B cell (primary cell): ENCODE data around the gene TMEM109. TPM values are rescaled to one million over a fixed set of nuclear protein-coding genes. Genes with fewer than 3 reads are reported as not detected.

Experiments
- ATAC-seq: fragments of 200-7000 bp; cut with Tn5 transposase; one replicate; pipeline ENCODE4 v1.10.0; 2021; ENCODE audit warnings: low read depth, mild to moderate bottlenecking, moderate number of reproducible peaks, moderate library complexity
- CTCF ChIA-PET: fragments of 350-600 bp; sonication (Branson Sonifier 250); formaldehyde crosslinking; loops from one replicate; lab custom pipeline; 2021; ENCODE audit warnings: antibody characterized with exemption, inconsistent platforms; lab: Charles Lee
- POLR2A ChIA-PET: fragments of 350-600 bp; sonication (Branson Sonifier 250); formaldehyde crosslinking; loops from one replicate; lab custom pipeline; 2021; ENCODE audit warnings: antibody characterized with exemption; lab: Charles Lee
- DNase-seq: peaks from one replicate; pipeline ENCODE4 v3.0.0; 2013
- H2AFZ ChIP-seq: 2 replicates; pipeline ENCODE4 v1.6.1; 2012; ENCODE audit warnings: mild to moderate bottlenecking, low read depth, low read length; ENCODE audit not compliant: insufficient read depth, poor library complexity, severe bottlenecking
- H3K27ac ChIP-seq, 2 donors: 1 replicate in 1 of 2; 2 replicates in 1 of 2; pipeline ENCODE4 v1.5.1; 2012 to 2013; ENCODE audit warnings: low read length in 2 of 2, mild to moderate bottlenecking in 2 of 2, moderate library complexity in 1 of 2
- H3K27me3 ChIP-seq, 4 experiments: fragments of 200-600 bp in 1 of 4; sonication (generic) in 1 of 4; replicated peaks in 1 of 4; 1 replicate in 2 of 4; 2 replicates in 2 of 4; pipeline versions ENCODE4 v1.6.1 to v1.7.0; 2013 to 2016; ENCODE audit warnings: low read length in 3 of 4, mild to moderate bottlenecking in 2 of 4, mixed read lengths in 1 of 4, moderate library complexity in 1 of 4; ENCODE audit not compliant: insufficient read depth in 4 of 4, control insufficient read depth in 3 of 4; ENCODE audit errors: control extremely low read depth in 1 of 4
- H3K36me3 ChIP-seq, 2 experiments: replicated peaks in 1 of 2; 1 replicate in 1 of 2; 2 replicates in 1 of 2; pipeline versions ENCODE4 v1.6.1 to v1.7.1; 2013; ENCODE audit warnings: low read length in 1 of 2; ENCODE audit not compliant: insufficient read depth in 2 of 2, control insufficient read depth in 1 of 2; ENCODE audit errors: control extremely low read depth in 1 of 2, extremely low read depth in 1 of 2
- H3K4me1 ChIP-seq, 2 donors: fragments of 200-600 bp in 1 of 2; sonication (generic) in 1 of 2; 1 replicate in 1 of 2; 2 replicates in 1 of 2; pipeline versions ENCODE4 v1.5.1 to v1.6.1; 2013 to 2017; ENCODE audit warnings: low read length in 2 of 2; ENCODE audit not compliant: control insufficient read depth in 2 of 2, insufficient read depth in 2 of 2
- H3K4me2 ChIP-seq: replicated peaks from 2 replicates; pipeline ENCODE3; 2012; ENCODE audit warnings: mild to moderate bottlenecking, low read depth, low read length; ENCODE audit not compliant: poor library complexity, severe bottlenecking
- H3K4me3 ChIP-seq, 5 experiments: fragments of 200-600 bp in 1 of 5; sonication (generic) in 1 of 5; 1 replicate in 3 of 5; 2 replicates in 2 of 5; pipeline versions ENCODE4 v1.5.1 to v1.7.0; 2011 to 2016; ENCODE audit warnings: low read length in 4 of 5, mild to moderate bottlenecking in 4 of 5, low read depth in 2 of 5, control low read depth in 1 of 5, moderate library complexity in 1 of 5; ENCODE audit not compliant: insufficient read depth in 1 of 5; ENCODE audit errors: control extremely low read depth in 1 of 5, extremely low read depth in 1 of 5
- H3K79me2 ChIP-seq: fragments of 200-600 bp; sonication (generic); one replicate; pipeline ENCODE4 v1.6.0; 2016; ENCODE audit warnings: low read length; ENCODE audit not compliant: control insufficient read depth, insufficient read depth
- H3K9ac ChIP-seq: fragments of 200-600 bp; sonication (generic); 2 replicates; pipeline ENCODE4 v1.6.1; 2017; ENCODE audit warnings: mild to moderate bottlenecking, low read length, moderate library complexity
- H3K9me3 ChIP-seq, 3 donors: one replicate each; pipeline versions ENCODE4 v1.6.1 to v1.7.1; 2013; ENCODE audit warnings: low read length in 2 of 3; ENCODE audit not compliant: control insufficient read depth in 2 of 3, insufficient read depth in 1 of 3; ENCODE audit errors: control extremely low read depth in 1 of 3
- H4K20me1 ChIP-seq: 2 replicates; pipeline ENCODE4 v1.6.0; 2012; ENCODE audit warnings: mild to moderate bottlenecking, low read length; ENCODE audit not compliant: insufficient read depth, control insufficient read depth, poor library complexity, severe bottlenecking
- H3K27ac Mint-ChIP-seq: one replicate; pipeline ENCODE4 v1.8.0; 2021; ENCODE audit warnings: mixed read lengths
- H3K27me3 Mint-ChIP-seq: one replicate; pipeline ENCODE4 v1.8.0; 2021; ENCODE audit warnings: mixed read lengths
- H3K4me1 Mint-ChIP-seq: one replicate; pipeline ENCODE4 v1.8.0; 2021; ENCODE audit warnings: mixed read lengths
- H3K4me3 Mint-ChIP-seq: one replicate; pipeline ENCODE4 v1.8.0; 2021; ENCODE audit warnings: mixed read lengths
- H3K9me3 Mint-ChIP-seq: one replicate; pipeline ENCODE4 v1.8.0; 2022; ENCODE audit warnings: mixed read lengths; ENCODE audit not compliant: insufficient read depth
- EZH2 ChIP-seq: IDR thresholded peaks from 2 replicates; pipeline ENCODE4 v1.6.1; 2012; ENCODE audit warnings: borderline replicate concordance, low read depth, mild to moderate bottlenecking, moderate library complexity, low read length; ENCODE audit not compliant: insufficient read depth, poor library complexity, severe bottlenecking
- whole genome bisulfite sequencing: methylation state at CpG from one replicate; pipeline ENCODE4 v1.1.5; 2013; ENCODE audit warnings: missing lambda C conversion rate; ENCODE audit not compliant: insufficient coverage; 5-methylcytosine and 5-hydroxymethylcytosine counted together
- intact Hi-C: fragments of 100-400 bp; cut with micrococcal nuclease; formaldehyde crosslinking; loops from one replicate; pipeline ENCODE4 v1.10.0; 2022
- polyA plus RNA-seq: library from polyadenylated mRNA; depleted of rRNA; stranded (reverse); fragments of >200 nt; gene quantifications from 2 replicates; pipeline ENCODE4 v1.2.3, GENCODE V29; 2012
- total RNA-seq, 2 donors: library from RNA; stranded (reverse); fragments of 120-200 nt in 1 of 2; gene quantifications; 1 replicate in 1 of 2; 2 replicates in 1 of 2; pipeline versions ENCODE4 v1.2.3 to v1.2.4, GENCODE V29; 2013 to 2022
- TF ChIP-seq, protein P1 (sequence below): fragments of 200-600 bp; IDR thresholded peaks from one replicate; pipeline ENCODE4 v1.8.0; 2022; ENCODE audit warnings: antibody characterized with exemption, mild to moderate bottlenecking

The TMEM109 gene
- total and polyA plus RNA-seq, 2 donors (not counting 1 experiment from before 2014, with no cell fraction given), result 32.0 to 99.4 TPM

DNA sequence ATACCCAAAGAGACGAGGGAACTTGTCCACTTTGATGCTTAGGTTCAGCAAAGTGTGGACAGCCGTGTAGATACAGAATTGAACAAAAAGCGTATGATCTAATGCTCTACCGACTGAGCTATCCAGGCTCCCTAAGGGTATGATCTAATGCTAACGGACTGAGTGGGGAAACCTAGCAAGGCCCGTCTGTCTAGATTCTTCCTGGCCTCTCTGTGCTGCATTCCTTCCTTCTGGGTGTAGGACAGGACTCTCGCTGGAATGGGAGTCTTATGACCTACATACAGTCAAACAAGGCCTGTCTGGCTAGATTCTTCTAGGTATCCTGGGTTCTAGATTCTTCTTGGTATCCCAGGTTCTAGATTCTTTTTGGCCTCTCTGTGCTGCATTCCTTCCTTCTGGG is 46.4 kb downstream of the TMEM109 start:
- peaks cover 4% of the 10 kb centered on the region for H3K4me1 Mint-ChIP-seq
- Histone ChIP-seq H3K9me3 (no peaks in the 10 kb centered on the region), H3K4me1 (peaks cover 0 to 7% of the 10 kb centered on the region in 2 donors), H3K4me3 (no peak overlapping the region), H3K4me2 (no peak overlapping the region), H3K27ac (no peak overlapping the region), H3K9ac (no peak overlapping the region), H3K79me2 (no peaks in the 10 kb centered on the region), H2AFZ (no peak overlapping the region), H3K36me3 (no peaks in the 10 kb centered on the region), H3K27me3 (no peaks in the 10 kb centered on the region), H4K20me1 (no peaks in the 10 kb centered on the region)
- no peaks in the 10 kb centered on the region for H3K9me3 Mint-ChIP-seq
- ATAC-seq (no peak), DNase-seq (no peak)
- POLR2A ChIA-PET, result no interaction called here
- H3K4me3 Mint-ChIP-seq, result no peak overlapping the region
- no peak overlapping the region for H3K27ac Mint-ChIP-seq
- CTCF ChIA-PET, result interaction anchor here (2.8 kb wide), 1 partner anchor 10 kb away, joined by 12 read pairs; no protein-coding TSS in a partner anchor
- intact Hi-C loops, result no loop called here
- WGBS, result 98% methylated on average over 7 of the region's 7 CpGs
- peaks cover 5% of the 10 kb centered on the region for H3K27me3 Mint-ChIP-seq
- no peak for TF ChIP-seq EZH2
- TF ChIP-seq, protein P1, sequence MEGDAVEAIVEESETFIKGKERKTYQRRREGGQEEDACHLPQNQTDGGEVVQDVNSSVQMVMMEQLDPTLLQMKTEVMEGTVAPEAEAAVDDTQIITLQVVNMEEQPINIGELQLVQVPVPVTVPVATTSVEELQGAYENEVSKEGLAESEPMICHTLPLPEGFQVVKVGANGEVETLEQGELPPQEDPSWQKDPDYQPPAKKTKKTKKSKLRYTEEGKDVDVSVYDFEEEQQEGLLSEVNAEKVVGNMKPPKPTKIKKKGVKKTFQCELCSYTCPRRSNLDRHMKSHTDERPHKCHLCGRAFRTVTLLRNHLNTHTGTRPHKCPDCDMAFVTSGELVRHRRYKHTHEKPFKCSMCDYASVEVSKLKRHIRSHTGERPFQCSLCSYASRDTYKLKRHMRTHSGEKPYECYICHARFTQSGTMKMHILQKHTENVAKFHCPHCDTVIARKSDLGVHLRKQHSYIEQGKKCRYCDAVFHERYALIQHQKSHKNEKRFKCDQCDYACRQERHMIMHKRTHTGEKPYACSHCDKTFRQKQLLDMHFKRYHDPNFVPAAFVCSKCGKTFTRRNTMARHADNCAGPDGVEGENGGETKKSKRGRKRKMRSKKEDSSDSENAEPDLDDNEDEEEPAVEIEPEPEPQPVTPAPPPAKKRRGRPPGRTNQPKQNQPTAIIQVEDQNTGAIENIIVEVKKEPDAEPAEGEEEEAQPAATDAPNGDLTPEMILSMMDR, result no peak

DNA sequence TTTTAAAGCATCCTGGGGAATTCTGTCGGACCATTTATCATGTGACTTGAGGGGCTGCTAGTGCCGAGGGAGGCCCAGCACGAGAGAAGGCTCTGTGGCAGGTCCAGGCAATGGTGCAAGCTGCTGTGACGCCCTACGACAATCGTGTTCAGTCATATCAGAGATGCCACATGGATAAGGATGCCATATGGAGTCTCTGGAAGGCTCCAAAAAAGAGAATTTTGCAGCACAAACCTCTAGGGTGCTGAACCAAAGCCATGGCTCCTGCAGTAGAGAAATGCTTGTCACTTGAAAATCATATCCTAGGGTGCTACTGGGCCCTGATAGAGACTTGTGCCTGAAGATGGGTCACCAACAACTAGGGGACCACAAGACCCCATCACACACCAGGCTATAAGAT is 50.8 kb downstream of the TMEM109 start:
- DNase-seq (no peak), ATAC-seq (no peak)
- H3K27ac Mint-ChIP-seq, result no peak overlapping the region
- intact Hi-C loops, result no loop called here
- 93% methylated on average over 6 of the region's 6 CpGs for WGBS
- TF ChIP-seq EZH2, result no peak
- TF ChIP-seq, protein P1, result no peak
- Histone ChIP-seq H3K27me3 (no peaks in the 10 kb centered on the region), H3K36me3 (no peaks in the 10 kb centered on the region), H3K9me3 (peaks cover 0 to 4% (median 1%) of the 10 kb centered on the region in 3 donors), H3K79me2 (no peaks in the 10 kb centered on the region), H3K4me1 (no peaks in the 10 kb centered on the region), H3K9ac (no peak overlapping the region), H3K4me3 (no peak overlapping the region), H3K27ac (no peak overlapping the region), H3K4me2 (no peak overlapping the region), H4K20me1 (no peaks in the 10 kb centered on the region), H2AFZ (no peak overlapping the region)
- CTCF ChIA-PET, result interaction anchor here (0.6 to 1.1 kb wide), 3 partner anchors 52 to 164 kb away, joined by 3 to 4 read pairs (median 4); no protein-coding TSS in a partner anchor
- peaks cover 5% of the 10 kb centered on the region for H3K27me3 Mint-ChIP-seq
- no peaks in the 10 kb centered on the region for H3K4me1 Mint-ChIP-seq
- no peak overlapping the region for H3K4me3 Mint-ChIP-seq
- POLR2A ChIA-PET, result no interaction called here
- no peaks in the 10 kb centered on the region for H3K9me3 Mint-ChIP-seq
